ENCODE measurements around the gene MIDN. TPM values are rescaled to one million over a fixed set of nuclear protein-coding genes. Genes with fewer than 3 reads are reported as not detected.
A peak's percentile ranks its signal among the peaks of the same experiment; 100 is the strongest.

Gene MIDN
- total RNA-seq, 1 experiment from 2014 or later: 286 TPM

DNA sequence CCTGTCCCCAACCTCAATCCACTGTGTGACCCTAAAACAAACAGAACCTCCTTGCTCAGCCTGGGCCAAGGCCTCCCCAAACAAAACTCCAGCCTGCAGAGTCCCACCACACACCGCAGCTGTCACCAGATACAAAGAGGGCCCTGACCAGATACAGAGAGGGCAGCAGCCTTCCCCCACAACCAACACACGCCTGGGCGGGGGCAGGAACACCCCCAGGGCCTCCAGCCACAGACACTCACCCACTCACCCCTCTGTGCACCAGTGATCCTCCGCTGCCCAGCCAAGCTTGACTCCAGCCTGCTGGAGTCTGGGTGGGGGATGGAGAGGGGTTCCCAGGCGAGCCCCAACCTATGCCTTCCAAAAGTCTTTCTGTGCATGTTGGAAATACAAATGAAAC is 14.8 kb downstream of the MIDN start:
- peak overlapping the region; percentile 31 to 53; a peak in 4 of 5 replicates for H3K4me3 Mint-ChIP-seq
- H3K36me3 Mint-ChIP-seq (ENCODE audit: insufficient read depth in 1 of 3, low read depth in 3 of 3): peaks cover 0 to 20% (median 4%) of the 10 kb centered on the region in 3 experiments; a peak in 6 of 7 replicates
- no peak overlapping the region for H2AK5ac ChIP-seq (ENCODE audit: insufficient read length, low read length)
- no peak overlapping the region for H4K8ac ChIP-seq (replicated peaks; ENCODE audit: insufficient read length, low read depth, low read length)
- H3K27me3 ChIP-seq (ENCODE audit: insufficient read depth, low read length): no peaks in the 10 kb centered on the region
- H3K4ac ChIP-seq (ENCODE audit: low read depth, low read length): no peak overlapping the region
- no peaks in the 10 kb centered on the region for H4K20me1 ChIP-seq (ENCODE audit: control insufficient read depth, insufficient read depth, insufficient read length)
- TF ChIP-seq, protein P1, sequence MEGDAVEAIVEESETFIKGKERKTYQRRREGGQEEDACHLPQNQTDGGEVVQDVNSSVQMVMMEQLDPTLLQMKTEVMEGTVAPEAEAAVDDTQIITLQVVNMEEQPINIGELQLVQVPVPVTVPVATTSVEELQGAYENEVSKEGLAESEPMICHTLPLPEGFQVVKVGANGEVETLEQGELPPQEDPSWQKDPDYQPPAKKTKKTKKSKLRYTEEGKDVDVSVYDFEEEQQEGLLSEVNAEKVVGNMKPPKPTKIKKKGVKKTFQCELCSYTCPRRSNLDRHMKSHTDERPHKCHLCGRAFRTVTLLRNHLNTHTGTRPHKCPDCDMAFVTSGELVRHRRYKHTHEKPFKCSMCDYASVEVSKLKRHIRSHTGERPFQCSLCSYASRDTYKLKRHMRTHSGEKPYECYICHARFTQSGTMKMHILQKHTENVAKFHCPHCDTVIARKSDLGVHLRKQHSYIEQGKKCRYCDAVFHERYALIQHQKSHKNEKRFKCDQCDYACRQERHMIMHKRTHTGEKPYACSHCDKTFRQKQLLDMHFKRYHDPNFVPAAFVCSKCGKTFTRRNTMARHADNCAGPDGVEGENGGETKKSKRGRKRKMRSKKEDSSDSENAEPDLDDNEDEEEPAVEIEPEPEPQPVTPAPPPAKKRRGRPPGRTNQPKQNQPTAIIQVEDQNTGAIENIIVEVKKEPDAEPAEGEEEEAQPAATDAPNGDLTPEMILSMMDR (conservative IDR thresholded peaks at IDR 0.05): no peak
- no peak overlapping the region for H3K56ac ChIP-seq (ENCODE audit: insufficient read length, low read depth, low read length)
- no peak overlapping the region for H2BK120ac ChIP-seq (ENCODE audit: low read depth, low read length, poor library complexity, severe bottlenecking)
- no peak overlapping the region for H2BK15ac ChIP-seq (ENCODE audit: low read depth, low read length)
- no peak overlapping the region for H2BK20ac ChIP-seq (ENCODE audit: low read depth, low read length, poor library complexity, severe bottlenecking)
- H2BK12ac ChIP-seq (ENCODE audit: insufficient read length, low read depth, low read length): no peak overlapping the region
- DNase-seq: no peak
- H3K27ac Mint-ChIP-seq: peak overlapping the region; percentile 21 to 75 (median 66); a peak in 3 of 7 replicates
- H3K4me1 ChIP-seq (ENCODE audit: insufficient read depth, low read length): peaks cover 4% of the 10 kb centered on the region; the same call in 1 of the 2 replicates
- no peak overlapping the region for H3T11ph ChIP-seq (ENCODE audit: low read length)
- no peaks in the 10 kb centered on the region for H3K79me2 ChIP-seq (ENCODE audit: insufficient read depth, low read length)
- H3K18ac ChIP-seq (ENCODE audit: insufficient read length, low read depth, low read length): no peak overlapping the region
- no peaks in the 10 kb centered on the region for H3K9me3 ChIP-seq (ENCODE audit: control insufficient read depth, low read depth, low read length)
- no peak overlapping the region for H4K91ac ChIP-seq (ENCODE audit: insufficient read length, low read depth, low read length)
- H3K4me2 ChIP-seq (ENCODE audit: insufficient read depth, insufficient read length, low read length): no peak overlapping the region
- no peak overlapping the region for H2BK5ac ChIP-seq (ENCODE audit: insufficient read length, low read length)
- WGBS (ENCODE audit: extremely low coverage, insufficient read length, low lambda C conversion rate): no CpG with 5 or more reads among the region's 5 CpGs
- no peaks in the 10 kb centered on the region; a peak in 1 of 5 replicates for H3K9me3 Mint-ChIP-seq
- no peak overlapping the region for H4K5ac ChIP-seq (ENCODE audit: insufficient read length, low read depth, low read length)
- no peak overlapping the region for H3K9ac ChIP-seq (ENCODE audit: extremely low read depth, insufficient read length, low read length)
- no peak overlapping the region for H3K23ac ChIP-seq (ENCODE audit: insufficient read length, low read depth, low read length)
- peaks cover 57 to 62% of the 10 kb centered on the region in 2 experiments for H3K4me1 Mint-ChIP-seq
- peaks cover 9% of the 10 kb centered on the region for H3K27me3 Mint-ChIP-seq (ENCODE audit: low read depth)
- H3K27ac ChIP-seq (ENCODE audit: insufficient read length, low read depth, low read length): no peak overlapping the region
- no peak overlapping the region for H2AFZ ChIP-seq (ENCODE audit: low read length)
- no peak overlapping the region for H3K14ac ChIP-seq (ENCODE audit: insufficient read depth, low read length)
- peaks cover 27% of the 10 kb centered on the region for H3K23me2 ChIP-seq (ENCODE audit: insufficient read length, low read depth, low read length, poor library complexity, severe bottlenecking)
- no peaks in the 10 kb centered on the region for H3K79me1 ChIP-seq (ENCODE audit: insufficient read depth, low read depth, low read length, poor library complexity, severe bottlenecking)

Data from H9 (cell line).